ENCODE results near the gene LRRC58.

DNA sequence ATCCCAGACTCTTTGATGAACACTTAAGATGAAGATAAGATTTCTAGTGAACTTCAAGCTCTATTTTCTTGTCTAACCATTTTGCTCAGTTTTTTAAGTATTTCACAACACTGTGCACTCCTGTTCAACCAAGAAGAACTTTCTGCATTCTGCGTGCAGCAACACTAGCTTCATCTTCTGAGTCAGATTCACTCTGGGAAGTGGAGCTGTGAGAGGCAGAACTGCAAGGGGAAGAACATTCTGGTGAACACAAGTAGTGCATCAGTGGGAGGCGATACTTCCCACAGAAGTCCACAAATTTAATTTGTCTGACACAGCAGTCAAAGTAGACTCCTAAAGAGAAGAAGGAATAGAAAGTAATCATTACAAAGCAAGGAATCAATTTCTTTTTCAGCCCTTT lies 18.1 kb downstream of the LRRC58 start:
- no peak for TF ChIP-seq POLR2AphosphoS5 (IDR thresholded peaks at IDR 0.05)
- TF ChIP-seq POLR2A (IDR thresholded peaks at IDR 0.05): no peak
